HG03045 (cell line): ENCODE measurements around the gene NDUFA8.

Experiments used
- ATAC-seq: cut with Tn5 transposase; IDR thresholded peaks from one replicate; pipeline ENCODE4 v1.9.1; 2021; ENCODE audit warnings: mild to moderate bottlenecking, moderate library complexity; ENCODE audit not compliant: unreplicated experiment

NDUFA8 gene

DNA sequence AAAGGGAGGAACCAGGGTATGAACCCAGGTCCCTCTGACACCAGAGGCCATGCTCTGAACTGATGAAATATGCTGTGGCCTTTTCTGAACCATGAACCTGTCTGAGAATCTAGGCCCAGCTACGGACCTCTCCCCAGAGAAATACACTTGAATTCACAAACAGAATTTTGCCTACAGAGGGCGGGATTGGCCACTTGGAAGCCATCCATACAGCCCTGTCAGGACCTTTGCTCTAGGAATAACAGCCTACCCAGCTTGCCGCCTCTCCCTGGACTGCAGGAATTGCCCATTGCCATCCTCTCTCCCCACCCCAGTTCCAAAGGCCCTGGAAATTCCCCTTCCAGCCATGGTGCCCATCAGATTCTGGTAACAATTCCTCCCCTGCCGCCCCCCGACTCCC is 26.7 kb upstream of the NDUFA8 start:
- no peak for ATAC-seq

DNA sequence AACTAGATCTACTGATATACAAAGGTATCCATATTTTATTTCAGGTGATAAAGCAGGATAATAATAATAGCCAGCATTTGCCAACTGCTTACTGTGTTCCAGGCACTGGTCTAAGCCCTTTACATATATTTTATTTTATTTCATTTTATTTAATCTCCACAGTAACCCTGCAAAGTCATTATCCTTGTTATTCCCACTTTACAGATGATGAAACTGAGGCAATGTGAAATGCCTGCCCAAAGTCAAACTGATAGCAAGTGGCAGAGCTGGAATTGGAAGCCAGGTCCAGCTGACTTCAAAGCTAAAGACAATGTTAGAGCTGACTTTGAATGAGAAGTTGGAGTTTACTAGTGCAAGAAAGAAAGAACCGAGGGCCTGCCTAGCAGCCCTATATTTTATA is 25.0 kb upstream of the NDUFA8 start:
- ATAC-seq = no peak

DNA sequence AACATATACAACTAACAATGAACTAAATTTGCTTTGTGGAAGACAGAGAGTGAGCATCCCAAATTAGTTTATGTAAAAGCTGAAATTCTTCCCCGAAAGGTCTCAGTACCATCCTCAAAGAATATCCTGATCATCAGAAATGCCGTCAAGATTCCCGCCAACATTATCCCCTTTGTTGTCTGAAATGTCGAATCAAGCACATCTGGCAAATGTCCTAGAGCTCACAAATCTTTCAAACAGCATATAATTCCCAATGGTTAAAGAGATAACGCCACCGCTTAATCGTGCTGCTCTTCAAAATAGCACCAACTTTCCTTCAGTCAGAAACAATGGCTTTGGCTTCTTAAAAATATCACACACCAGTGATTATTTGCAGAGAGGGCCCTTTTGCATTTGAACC is 23.9 kb upstream of the NDUFA8 start:
- ATAC-seq = no peak

DNA sequence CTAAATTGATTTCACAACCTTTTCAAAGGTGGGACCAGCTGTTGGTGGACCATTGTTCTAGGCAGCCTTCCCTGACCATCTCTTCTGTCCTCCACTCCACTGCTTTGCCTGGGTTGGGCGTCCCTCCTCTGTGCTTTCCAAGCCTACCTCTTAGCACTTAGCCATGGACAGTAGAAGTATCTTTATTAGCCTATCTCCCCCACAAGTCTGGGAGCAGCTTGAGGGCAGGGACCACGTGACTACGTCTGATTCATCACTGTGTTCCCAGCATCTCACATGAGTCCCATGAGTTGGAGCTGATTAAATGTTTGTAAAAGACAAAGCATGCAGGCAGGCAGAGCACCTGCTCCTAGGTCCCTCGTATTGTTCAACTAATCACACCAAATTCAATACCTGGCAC is 21.1 kb upstream of the NDUFA8 start:
- no peak for ATAC-seq

DNA sequence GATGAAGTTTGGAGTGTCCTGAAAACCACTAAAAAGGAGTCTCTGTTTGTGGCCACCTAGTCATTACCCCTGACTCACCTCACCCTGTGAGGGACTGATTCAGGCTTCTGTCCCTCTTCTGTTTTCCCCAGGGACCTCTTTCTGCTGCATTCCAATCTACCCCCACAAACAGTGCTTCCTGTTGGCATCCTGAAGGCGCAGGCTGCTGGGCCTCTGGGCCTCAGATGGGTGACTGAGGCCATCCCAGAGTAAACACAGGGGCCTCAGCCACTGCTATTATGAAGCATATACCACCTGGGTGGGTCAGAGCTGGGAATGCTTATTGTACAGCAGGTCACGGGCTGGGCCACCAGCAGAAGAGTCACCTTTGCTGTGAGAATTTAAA is 20.1 kb upstream of the NDUFA8 start:
- ATAC-seq = no peak

DNA sequence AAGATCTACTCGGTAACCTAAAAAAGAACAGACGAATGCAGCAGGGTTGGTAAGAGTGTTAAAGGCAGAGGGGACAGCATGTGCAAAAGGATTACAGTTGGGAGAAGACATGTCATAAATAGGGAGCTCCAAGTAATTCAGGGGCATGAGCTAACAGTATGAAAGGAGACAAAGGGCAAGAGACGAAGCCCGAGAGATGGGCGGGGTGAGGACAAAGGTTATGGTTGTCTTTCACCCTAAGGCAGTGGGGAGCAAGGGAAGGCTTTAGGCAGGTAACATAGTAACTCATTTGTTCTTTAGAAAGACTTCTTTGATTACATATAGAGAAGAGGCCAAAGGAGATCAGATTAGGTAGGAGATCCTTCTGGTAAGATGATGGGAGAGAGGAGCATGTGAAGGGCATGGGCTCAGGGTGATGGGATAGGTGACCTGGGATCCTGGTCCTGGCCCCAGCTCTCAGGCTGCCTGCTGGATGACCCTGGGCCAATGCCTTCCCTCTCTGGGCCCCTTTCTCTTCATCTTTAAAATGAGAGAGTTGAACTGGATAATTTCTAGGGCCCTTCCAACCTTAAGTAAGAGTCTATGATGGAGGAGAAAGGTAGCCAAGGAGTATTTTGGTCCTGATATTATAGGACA is 19.6 kb upstream of the NDUFA8 start:
- no peak for ATAC-seq

DNA sequence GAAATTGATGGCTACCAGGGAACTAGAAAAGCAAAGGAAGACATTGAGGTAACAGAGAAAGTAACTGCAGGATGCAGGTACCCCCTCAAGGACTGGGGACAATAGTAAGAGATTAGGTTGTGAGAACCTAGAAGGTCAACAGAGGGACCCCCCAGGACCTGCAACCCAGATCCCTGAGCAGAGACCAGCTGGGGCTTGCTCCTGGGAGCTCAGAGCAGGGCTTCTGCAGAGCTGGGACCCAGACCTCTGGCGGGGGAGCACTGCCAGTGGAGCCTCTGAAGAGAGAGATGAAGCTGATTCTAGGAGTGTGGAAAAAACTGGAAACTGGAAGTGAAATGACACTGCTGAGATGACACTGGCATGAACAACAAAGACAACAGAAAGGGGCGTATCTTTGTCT is 17.3 kb upstream of the NDUFA8 start:
- ATAC-seq = no peak

DNA sequence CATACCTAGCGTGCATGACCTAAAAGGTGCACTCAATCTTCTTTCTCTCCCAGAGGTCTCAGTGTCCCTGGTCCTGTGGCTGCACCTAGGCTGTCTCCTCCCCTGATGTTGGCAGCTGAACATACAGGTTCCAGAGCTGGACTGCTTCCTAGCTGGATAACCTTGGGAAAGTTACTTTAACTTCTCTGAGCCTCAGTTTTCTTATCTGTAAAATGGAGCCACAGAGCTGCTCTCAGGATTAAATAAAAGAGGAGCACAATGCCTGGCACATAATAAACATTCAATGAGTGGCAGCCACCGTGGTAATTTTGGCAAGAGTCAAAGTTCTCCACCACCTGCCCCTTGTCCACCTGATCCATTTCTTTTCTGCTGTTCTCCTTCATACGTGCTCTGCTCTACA is 14.1 kb upstream of the NDUFA8 start:
- ATAC-seq = no peak

DNA sequence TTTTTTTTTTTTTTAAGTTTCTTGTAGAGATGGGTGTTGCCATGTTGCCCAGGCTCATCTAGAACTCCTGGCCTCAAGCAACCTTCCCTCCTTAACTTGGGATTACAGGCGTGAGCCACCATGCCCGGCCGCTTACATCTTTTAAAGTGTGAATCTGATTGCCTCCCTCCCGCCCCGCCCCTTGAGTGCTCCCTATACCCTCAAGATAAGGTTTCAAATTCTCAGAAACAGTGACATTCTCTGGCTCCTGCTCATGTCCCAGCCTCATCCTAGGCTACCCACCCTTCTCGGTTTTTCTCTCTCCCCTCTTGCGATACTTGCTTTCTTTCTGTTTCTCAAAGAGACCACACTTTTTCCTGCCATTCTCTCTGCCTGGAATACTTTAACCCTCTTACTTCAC is 12.6 kb upstream of the NDUFA8 start:
- no peak for ATAC-seq

DNA sequence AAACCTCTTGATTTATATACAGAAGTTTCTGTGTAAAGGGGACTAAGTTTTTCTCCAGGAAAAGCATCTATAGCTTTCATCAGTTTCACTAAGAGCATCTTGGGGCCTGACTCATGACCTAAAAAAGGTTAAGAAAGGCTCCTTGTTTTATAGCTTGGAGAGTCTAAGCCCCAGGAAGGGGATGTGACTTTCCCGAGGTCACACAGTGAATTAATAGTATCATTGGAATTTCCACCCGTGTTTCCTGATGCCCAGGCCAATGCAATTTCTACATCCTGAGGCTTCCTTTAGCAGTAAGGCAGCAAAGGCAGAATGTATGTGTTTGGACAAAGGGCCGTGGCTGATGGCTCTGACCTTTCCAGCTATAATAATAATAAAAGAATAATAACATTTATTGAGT is 8.8 kb upstream of the NDUFA8 start:
- ATAC-seq = no peak

DNA sequence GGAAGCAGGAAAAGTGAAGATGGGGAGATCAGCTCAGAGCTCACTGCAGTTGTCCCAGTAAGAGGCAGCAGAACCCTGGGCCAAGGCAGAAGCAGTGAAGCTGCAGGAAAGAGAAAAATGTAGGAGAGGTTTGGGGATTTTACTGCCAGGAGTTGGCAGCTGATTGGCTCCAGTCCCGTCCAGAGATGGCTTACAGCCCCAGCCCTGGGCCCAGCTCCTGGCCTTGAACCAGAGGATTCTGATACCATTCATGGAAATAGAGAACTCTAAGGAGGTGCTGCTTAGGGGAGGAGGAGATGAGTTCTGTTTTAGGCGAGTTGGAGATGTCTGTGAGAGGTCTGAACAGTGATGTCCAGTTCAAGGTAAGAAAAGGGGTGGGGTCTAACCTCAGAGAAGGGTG is 4.7 kb upstream of the NDUFA8 start:
- no peak for ATAC-seq

DNA sequence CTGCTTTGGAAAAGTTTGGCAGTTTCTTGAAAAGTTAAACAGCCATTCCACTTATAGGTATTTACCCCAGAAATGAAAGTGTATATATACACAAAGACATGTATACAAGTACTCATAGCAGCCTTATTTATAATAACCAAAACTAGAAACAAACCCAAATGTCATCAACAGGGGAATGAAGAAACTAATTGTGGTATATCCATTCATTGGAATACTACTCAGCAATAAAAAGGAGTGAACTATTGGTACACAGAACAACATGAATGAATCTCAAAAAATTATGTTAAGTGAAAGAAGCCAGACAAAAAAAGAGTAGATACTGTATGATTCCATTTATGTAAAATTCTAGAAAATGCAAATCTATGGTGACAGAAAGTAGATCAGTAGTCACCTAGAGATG is 2.8 kb upstream of the NDUFA8 start:
- ATAC-seq = no peak

DNA sequence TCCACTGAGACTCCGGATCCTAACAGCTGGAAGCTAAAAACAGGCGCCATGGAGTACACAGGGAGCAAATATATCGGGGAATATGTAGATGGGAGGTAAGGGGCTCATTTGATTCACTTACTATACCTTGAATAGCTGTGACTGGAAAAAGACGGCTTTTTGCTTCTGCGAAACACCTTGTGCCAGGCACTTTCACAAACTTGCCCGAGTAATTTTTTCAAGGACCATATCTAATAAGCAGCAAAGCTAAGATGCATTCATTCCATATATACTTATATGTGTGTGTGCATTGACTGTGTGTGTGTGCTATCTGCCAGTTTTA is 307 bp upstream of the NDUFA8 start:
- no peak for ATAC-seq

DNA sequence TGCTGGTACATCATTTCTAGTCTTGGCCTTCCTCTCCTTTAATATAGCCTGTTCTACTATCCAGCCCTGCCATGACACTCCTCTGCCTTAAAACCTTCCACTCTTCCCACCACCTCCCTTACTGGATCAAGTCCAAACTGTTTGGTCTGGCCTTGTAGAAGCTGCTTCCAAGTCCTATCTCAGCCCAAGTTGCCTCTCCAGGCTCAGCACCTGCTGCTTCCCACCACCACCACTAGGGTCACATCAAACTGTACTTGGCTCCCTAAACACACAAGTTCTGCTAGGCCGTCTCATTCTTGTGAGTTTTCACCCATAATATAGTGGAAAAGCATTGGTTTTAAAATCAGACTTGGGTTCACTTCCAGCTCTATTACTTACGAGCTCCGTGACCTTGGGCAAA is 1.4 kb downstream of the NDUFA8 start:
- no peak for ATAC-seq

DNA sequence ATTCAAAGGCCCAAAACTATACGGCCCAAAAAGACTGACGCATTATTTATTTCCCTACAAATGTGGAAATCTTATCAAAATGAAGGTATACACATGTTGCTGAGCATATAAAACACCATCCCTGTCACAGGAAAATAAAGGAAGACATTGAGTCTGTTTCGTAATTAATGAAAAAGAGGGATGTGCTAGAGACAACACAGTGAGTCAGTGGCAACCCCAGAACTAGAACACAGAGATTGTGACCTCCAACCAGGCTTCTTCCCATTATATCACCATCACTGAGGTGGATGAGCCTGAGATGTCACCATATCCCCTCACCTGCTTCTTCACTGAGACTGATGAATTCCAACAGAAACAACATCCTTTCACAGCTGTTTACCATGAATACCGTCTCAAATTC is 3.8 kb downstream of the NDUFA8 start:
- no peak for ATAC-seq

DNA sequence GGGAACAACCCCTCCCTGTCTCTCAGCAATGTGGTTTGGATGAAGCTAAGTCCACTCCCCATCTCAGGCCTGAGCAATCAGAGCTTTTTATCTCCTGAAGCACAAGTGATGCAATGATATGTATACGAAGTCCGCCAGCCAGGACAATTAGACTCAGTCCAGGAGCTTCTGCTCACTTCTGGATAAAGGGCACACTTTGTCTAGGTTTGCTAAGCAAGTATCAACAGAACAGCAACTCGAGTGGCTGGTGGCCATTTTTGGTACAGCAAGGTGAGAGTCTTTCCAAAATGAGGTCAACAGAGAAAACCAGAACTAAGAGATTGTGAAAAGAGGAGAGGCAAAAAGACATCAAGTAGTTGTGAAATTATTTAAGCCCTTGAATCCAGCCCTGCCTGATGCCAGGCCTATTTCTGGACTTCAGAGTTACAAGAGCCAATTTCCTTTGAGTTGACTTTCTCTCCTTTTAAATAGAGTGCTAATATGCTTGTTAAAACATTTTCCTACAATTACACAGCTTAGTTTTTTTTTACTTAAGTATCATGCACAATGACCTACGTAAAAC is 8.2 kb downstream of the NDUFA8 start:
- no peak for ATAC-seq

DNA sequence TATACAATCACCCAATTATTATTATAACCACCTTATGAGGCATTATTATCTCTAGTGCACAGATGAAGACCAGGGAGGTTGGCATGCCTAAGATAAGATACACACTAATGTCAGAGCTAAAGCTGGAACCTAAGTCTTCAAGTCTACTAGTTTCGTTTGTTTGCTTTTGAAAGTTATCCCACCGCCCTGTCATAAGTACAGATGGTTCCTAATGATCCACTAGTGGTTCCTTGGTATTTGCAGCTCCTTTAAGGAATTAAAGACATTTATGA is 14.1 kb downstream of the NDUFA8 start:
- no peak for ATAC-seq

DNA sequence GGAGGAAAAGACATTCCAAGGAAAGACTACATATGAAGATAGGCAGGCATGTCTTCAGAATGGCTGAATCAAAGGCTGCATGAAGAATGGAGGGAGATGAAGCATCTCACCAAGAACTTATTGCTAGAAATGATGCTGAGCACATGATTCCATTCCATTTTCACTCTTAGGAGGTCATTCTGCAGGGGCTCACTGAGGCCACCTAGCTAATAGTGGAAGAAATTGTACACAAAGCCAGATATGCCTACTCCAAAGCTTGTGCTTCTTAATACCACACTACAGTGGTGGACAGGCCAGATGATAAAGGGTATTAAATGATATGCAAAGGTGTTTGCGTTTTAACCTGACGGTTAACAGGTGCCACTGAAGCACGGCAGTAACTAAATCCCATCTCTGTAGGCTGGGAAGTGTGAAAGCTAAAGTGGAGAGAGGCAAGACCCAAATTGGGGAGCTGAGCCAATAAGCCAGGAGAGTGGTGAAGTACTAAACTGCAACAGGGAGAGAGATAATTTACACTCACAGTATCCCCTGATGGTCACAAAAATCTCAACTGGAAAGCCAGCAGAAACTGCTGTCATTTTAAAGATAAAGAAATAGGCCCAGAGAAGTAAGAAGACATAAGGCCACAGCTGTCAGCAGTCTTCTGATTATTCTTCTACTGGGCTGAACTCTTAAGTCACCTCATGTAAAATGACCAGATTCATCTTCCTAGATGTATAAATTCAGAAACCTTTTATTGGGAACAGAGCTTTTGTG is 14.6 kb downstream of the NDUFA8 start:
- ATAC-seq = no peak

DNA sequence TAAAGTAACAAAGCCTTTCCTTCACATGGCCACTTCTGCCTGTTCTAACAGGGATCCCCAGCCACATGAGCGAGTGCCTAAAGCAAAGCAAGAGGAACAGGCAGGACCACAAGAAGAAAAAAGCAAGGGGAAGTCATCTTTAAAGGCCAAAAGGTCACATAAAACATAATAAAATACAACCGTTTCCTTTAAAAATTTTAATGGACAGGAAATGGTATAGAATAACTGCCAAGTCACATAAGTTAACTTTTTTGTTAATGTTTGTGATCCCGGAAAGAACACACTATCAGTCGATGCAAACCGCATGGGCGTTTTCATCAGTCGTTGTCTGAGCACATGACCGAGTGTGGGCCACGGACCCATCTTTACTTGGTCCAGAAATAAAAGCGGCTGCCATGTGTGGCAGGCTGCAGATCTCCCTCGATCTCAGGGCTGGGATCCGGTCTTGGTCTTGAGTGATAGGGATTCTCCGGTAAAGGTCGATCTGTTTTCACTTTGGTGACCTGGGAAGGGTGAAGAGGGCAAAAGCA is 15.6 kb downstream of the NDUFA8 start:
- no peak for ATAC-seq

DNA sequence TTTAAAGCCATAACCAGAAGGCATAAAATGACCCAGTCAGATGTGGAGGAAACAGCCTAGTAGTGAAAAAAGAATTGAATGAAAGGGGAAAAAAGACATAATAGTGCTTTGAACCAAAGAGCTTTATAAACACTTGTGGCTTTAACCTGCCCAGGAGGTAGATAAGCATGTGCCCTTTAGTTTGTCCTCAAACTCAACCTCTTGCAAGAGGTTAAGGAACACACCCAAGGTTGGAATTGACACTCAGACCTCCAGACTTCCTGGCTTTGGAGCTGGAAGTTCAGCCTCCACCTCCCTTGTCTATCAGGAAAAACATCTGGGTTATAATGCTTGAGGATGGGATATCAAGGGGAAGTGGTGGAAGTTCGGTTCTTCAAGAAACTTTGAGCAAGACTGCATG is 16.3 kb downstream of the NDUFA8 start:
- no peak for ATAC-seq

DNA sequence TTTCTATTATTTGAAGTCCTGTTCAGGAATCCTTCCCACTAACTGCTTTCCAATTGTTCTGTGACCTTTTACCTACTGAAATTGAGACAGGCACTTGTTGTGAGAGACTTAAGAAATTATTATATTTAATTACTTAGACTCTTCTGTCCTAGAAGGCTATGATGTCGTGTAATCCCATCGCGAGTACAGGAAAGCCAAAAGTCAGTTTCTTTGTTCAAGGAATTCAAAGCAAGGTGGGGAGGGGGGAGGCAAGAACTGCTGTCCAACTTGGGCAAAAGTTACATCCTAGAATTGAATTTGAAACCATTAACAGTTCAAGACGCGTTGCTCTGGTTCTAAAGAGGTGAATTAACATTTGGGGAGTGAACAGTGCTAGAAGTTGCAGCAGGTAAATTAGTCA is 17.9 kb downstream of the NDUFA8 start:
- no peak for ATAC-seq

DNA sequence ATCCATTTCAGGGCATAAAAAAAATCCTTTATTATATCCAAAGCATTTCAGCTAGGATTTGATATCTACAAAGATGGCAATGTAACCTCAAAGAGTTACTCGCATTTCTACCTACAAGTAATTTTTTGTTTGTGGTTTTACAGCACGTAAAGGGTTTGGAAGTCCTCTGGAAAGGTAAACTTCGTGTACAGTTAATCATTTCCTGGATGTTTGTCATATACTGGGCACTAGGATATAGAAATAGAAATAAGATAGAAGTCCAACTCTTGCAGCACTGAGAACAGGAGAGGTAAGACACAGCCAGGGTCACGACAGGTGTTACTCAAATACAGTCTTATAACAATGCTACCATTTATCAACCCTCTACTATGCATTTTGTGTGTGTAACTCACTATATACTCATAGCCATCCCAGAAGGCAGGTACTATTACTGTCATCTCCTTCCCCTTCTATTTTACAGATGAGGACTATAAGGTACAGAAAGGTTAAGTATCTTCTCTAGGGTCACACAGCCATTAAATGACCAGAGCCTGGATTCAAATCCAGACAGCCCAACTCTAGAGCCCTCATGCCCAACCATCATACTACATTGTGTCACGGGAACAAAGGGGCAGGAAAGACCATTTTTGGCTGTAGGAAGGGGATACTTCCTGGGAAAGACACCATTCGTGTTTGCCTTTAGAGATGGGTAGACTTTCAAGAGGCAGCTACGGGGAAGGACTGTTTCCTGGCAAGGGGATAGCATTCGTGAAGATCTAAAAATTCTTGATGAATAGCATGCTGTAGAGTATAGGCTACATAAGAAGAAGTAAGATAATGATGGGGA is 19.0 kb downstream of the NDUFA8 start:
- ATAC-seq = no peak
